ENCODE data around the gene ZNF382. TPM values are rescaled to one million over a fixed set of nuclear protein-coding genes. Genes with fewer than 3 reads are reported as not detected.

The ZNF382 gene
- total and polyA plus RNA-seq, 2 of the 4 experiments (the other 2 are of a cell fraction), result 0.80 to 4.5 TPM

- no peak for TF ChIP-seq CEBPB (IDR thresholded peaks at IDR 0.05; ENCODE audit: low read depth, low read length)
- no peak for TF ChIP-seq POLR2A (IDR thresholded peaks at IDR 0.05; ENCODE audit: low read depth, low read length)
- no peak for TF ChIP-seq USF2 (IDR thresholded peaks at IDR 0.05; ENCODE audit: low read depth, low read length)
Measured at GRCh38 chr19:36605101-36605876, at the start of gene ZNF382 (continued).

- H3K23ac ChIP-seq (ENCODE audit: low read depth, low read length), result no peak overlapping the region
- ATAC-seq (ENCODE audit: low read depth) (no peak), DNase-seq (no peak)
- CTCF ChIA-PET, result no interaction called here
- H2AFZ ChIP-seq (replicated peaks; ENCODE audit: low read length, poor library complexity), result no peak overlapping the region
- H2BK15ac ChIP-seq (ENCODE audit: low read depth, low read length), result no peak overlapping the region
- no peak overlapping the region for H2AK5ac ChIP-seq (ENCODE audit: low read depth, low read length)
- no peak overlapping the region for H4K91ac ChIP-seq (ENCODE audit: insufficient read depth, low read depth, low read length)
- H4K5ac ChIP-seq (ENCODE audit: low read depth, low read length), result no peak overlapping the region
- dilution Hi-C loops (cut with HindIII; ENCODE audit: low sequenced_read_pairs, unreplicated experiment) (no loop called here), intact Hi-C loops (cut with micrococcal nuclease) (no loop called here), in situ Hi-C loops (cut with MboI; ENCODE audit: low sequenced_read_pairs) (no loop called here)
- H3K27me3 ChIP-seq (ENCODE audit: control insufficient read depth, insufficient read depth, low read length), result no peaks in the 10 kb centered on the region
- H3K9ac ChIP-seq (ENCODE audit: low read depth, low read length), result no peak overlapping the region
- no peak overlapping the region for H2AK9ac ChIP-seq (replicated peaks; ENCODE audit: low read depth, low read length, poor library complexity)
- H2BK5ac ChIP-seq (ENCODE audit: low read depth, low read length, poor library complexity, severe bottlenecking), result no peak overlapping the region
- BruUV-seq (replicated peaks), result no TSS peak
- no peak overlapping the region for H3K4ac ChIP-seq (ENCODE audit: low read depth, low read length)
- WGBS, 2 experiments (ENCODE audit: extremely low coverage in 2 of 2, insufficient read length in 1 of 2), result no CpG with 5 or more reads among the region's 1 CpG
- H2BK120ac ChIP-seq (ENCODE audit: low read depth, low read length), result no peak overlapping the region
- H3K79me1 ChIP-seq (ENCODE audit: low read depth in 1 of 2, low read length in 2 of 2), result peaks cover 0 to 7% of the 10 kb centered on the region in 2 experiments; a peak in 1 of 4 replicates
- H3K9me3 ChIP-seq (ENCODE audit: control insufficient read depth, insufficient read depth, low read length), result peaks cover 46% of the 10 kb centered on the region
- H3K4me2 ChIP-seq (ENCODE audit: low read depth, low read length), result no peak overlapping the region
- no peak overlapping the region for H3K14ac ChIP-seq (replicated peaks; ENCODE audit: low read depth, low read length)
- no peaks in the 10 kb centered on the region for H3K4me1 ChIP-seq (ENCODE audit: control insufficient read depth, insufficient read depth, low read length)
- no peak overlapping the region for H3K4me3 ChIP-seq (ENCODE audit: insufficient read depth, low read depth, low read length)
- no peak overlapping the region for H3K27ac ChIP-seq (ENCODE audit: insufficient read depth, low read length)
- H4K8ac ChIP-seq (ENCODE audit: low read depth in 2 of 2, low read length in 2 of 2), result no peak overlapping the region
- no peak overlapping the region for H3K56ac ChIP-seq (ENCODE audit: extremely low read depth, insufficient read depth, low read length)
- H3K9me1 ChIP-seq (ENCODE audit: insufficient read depth, low read length), result no peaks in the 10 kb centered on the region
- no peak overlapping the region for H3K18ac ChIP-seq (ENCODE audit: low read depth, low read length)
- H3K36me3 ChIP-seq (ENCODE audit: control insufficient read depth, insufficient read depth, low read length), result peaks cover 14% of the 10 kb centered on the region
- POLR2A ChIA-PET (ENCODE audit: unreplicated experiment), result no interaction called here
- no peak overlapping the region for H2BK20ac ChIP-seq (ENCODE audit: low read depth, low read length)
- H4K20me1 ChIP-seq (ENCODE audit: insufficient read depth, low read length), result no peaks in the 10 kb centered on the region
- TF ChIP-seq ELK1 (IDR thresholded peaks at IDR 0.05; ENCODE audit: borderline replicate concordance, low read depth, low read length) (no peak), FOS (IDR thresholded peaks at IDR 0.05; ENCODE audit: low read depth, low read length) (no peak), POLR2A (IDR thresholded peaks at IDR 0.05; ENCODE audit: low read depth, low read length) (no peak), RCOR1 (IDR thresholded peaks at IDR 0.05; ENCODE audit: insufficient replicate concordance, low read length) (no peak), MXI1 (IDR thresholded peaks at IDR 0.05; ENCODE audit: borderline replicate concordance, low read depth, low read length) (no peak), USF2 (IDR thresholded peaks at IDR 0.05; ENCODE audit: low read depth, low read length) (no peak), BHLHE40 (IDR thresholded peaks at IDR 0.05; ENCODE audit: low read depth, low read length) (no peak), MAZ (IDR thresholded peaks at IDR 0.05; ENCODE audit: borderline replicate concordance, low read depth, low read length) (no peak), CEBPB (IDR thresholded peaks at IDR 0.05; ENCODE audit: low read depth, low read length) (no peak), MAFK (IDR thresholded peaks at IDR 0.05; ENCODE audit: low read depth, low read length) (no peak), CHD1 (IDR thresholded peaks at IDR 0.05; ENCODE audit: low read depth, low read length) (no peak)
Measured at GRCh38 chr19:36564391-36564790, 40.7 kb upstream of the ZNF382 start.

Data from IMR-90 (cell line).